Hematopoietic multipotent progenitor cell treated with erythropoietin and hydrocortisone succinate and interleukin-3 and kit ligand, for 4 days (in vitro differentiated cells): ENCODE data around the gene COPE.

Source experiments
- DNase-seq: peaks from one replicate; pipeline ENCODE4 v3.0.0-alpha.2; 2015

The COPE gene

GRCh38 chr19:18865106-18865972 is 53.8 kb downstream of the COPE start:
- DNase-seq = no peak

- no peak for DNase-seq
Observed at GRCh38 chr19:18863843-18864362, 55.3 kb downstream of the COPE start.

DNA sequence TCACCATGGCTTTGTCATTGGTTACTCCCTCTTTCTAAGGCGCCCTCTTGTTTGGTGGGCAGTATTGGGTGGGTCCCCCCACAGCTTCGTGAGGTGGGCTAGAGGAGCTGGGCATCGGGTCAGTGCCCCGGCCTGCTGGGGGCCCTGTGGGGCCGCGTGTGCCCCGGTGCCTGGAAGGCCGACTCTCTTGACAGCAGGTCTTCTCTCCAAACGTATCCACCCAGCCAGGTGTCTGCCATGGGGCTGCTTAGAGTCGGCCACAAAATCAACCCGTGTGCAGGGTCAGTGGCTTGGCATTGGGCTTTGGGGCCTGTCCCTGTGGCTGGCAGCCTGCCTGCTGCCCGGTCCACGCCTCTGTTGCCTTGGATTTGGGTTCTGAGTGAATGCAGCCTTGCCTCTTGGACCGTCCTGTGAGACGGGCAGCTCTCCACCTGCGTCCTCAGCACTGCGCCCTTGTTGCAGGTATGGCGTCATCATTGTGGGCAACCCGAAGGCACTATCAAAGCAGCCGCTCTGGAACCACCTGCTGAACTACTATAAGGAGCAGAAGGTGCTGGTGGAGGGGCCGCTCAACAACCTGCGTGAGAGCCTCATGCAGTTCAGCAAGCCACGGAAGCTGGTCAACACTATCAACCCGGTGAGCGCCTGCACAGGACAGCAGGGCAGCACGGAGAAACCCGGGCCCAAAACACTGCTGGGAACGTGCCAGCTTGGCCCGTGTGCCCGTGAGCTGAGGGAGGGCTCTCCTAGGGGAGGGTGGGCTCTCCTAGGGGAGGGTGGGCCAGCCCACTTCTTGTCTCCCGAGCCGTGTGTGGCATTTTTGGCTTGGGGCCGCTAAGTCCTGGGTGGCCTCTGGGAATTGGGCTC is 56.0 kb downstream of the COPE start:
- no peak for DNase-seq

DNA sequence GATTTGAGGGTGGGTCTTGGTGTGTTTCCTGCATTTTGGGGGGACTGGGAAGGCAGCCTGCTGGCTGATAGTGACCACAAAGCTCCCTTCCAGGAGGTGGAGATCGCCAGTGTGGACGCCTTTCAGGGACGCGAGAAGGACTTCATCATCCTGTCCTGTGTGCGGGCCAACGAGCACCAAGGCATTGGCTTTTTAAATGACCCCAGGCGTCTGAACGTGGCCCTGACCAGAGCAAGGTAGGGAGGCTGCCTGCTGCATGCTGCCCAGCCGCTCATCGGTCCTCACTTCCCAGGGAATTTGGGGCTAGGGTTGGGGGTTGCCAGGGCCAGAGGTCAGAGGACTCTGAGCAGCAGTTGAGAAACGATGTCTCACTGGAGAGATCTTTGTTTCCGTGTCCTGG is 57.3 kb downstream of the COPE start:
- DNase-seq = no peak

DNA sequence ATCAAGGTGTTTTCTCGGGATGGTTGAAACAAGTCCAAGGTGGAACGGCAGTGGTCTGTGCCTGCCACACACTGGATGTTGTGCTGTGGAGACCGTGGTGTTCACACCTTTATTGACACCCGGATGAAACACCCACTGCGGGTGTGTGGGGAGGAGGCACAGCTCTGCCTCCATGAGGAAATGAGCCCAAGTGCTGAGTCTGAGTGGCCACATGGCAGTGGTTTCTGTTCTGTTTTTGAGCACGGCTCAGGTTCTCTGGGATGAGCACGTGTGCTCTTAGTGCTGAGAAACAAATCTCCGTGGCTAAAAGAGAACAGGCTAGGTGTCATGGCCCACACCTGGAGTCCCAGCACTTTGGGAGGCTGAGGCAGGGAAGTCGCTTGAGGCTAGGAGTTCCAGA is 58.0 kb downstream of the COPE start:
- DNase-seq = no peak

- no peak for DNase-seq
Observed at GRCh38 chr19:18860725-18861124, 58.5 kb downstream of the COPE start.

GRCh38 chr19:18860302-18860700 is 58.9 kb downstream of the COPE start:
- DNase-seq = no peak

DNA sequence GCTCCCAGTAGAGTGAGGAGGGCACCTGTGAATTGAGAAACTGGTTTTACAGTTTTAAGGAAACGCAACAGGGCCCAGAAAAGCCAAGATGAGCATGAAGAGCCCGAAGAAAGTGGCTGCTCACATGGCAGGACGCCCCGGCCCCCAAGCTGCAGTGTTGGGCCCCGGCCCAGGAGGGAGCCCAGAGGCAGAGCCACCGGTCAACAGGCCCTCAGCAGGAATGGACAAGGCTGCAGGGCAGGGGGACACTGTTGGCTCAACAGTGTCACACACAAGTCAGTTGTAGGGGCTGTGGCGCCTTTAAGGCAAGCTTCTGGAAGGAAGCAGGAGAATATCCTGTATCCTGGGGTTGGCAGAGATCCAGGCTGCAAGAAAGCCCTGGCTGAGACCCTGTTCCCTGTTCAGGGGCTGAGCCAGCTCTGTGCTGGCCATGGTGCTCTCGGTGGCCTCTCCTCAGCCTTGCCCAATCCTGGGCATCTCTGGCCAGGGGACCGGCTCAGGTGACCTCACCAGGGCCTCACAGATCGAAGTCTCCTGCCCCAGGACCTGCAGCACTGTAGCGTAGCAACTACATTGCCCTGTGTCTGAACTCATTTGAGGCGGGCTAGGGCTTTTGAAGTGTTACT is 59.4 kb downstream of the COPE start:
- DNase-seq = no peak

DNA sequence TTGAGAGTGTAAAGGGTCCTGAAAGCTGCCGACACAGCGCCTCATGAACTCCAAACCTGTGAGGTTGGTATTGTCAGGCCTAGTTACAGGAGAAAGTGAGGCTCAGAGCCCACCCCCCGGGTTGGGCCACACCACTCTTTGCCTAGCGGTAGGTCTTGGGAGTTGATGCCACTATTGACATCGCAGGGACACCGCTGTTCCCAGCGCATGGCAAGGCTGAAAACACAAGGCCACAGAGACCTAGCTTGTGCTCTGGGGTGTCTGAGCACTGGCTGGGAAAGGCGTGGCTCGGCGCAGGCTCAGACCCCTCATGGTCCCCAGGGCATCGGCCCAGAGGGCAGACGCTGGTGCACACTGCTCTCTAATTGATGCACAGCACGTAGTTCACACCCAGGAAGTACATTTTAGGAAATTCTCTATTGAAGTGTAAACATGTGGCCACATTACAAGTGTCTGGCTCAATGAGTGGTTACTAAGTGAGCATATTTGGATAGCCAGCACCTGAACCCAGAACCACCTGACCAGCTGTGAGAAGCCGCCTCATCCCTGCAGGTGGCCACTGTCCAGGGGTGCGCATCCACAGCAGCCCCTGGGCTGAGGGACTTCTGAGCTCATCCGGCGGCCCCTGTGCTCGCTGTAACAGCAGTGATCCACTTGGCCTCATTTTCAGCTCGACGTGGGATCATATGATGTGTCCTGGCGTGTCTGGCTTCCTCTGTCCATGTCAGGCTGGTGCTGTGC is 60.1 kb downstream of the COPE start:
- no peak for DNase-seq

- DNase-seq = no peak
Observed at GRCh38 chr19:18857223-18857622, 62.0 kb downstream of the COPE start.

GRCh38 chr19:18856385-18857126 is 62.6 kb downstream of the COPE start:
- no peak for DNase-seq

- DNase-seq = no peak
Observed at GRCh38 chr19:18855647-18856384, 63.4 kb downstream of the COPE start.

- no peak for DNase-seq
Observed at GRCh38 chr19:18854982-18855381, 64.2 kb downstream of the COPE start.

GRCh38 chr19:18853755-18854427 is 65.3 kb downstream of the COPE start:
- DNase-seq = no peak

- no peak for DNase-seq
Observed at GRCh38 chr19:18852648-18853047, 66.5 kb downstream of the COPE start.

DNA sequence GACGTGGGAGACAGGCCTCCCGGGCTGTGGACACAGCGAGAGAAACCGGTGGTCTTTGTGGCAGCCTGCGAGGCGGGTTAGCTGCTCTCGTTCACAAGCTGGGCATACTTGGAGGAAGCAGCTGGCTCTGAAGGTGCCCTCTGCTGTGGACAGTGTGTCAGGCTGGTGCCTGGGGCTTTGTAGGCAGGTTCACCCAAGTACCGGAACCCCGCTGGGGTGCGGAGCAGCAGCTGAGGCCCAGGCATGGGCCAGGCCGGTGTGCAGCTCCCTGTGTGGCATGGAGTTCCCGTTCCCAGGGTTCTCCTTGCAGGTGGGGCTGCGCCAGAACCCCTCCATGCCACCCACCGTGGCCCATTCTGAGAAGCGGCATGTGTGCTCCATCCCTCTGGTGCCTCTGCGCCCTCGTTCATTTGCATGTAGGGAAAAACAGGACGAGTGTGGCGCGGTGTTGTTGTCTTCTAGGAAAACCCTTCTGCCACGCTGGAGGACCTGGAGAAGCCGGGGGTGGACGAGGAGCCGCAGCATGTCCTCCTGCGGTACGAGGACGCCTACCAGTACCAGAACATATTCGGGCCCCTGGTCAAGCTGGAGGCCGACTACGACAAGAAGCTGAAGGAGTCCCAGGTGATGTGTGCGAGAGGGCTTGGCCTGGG is 67.4 kb downstream of the COPE start:
- no peak for DNase-seq

DNA sequence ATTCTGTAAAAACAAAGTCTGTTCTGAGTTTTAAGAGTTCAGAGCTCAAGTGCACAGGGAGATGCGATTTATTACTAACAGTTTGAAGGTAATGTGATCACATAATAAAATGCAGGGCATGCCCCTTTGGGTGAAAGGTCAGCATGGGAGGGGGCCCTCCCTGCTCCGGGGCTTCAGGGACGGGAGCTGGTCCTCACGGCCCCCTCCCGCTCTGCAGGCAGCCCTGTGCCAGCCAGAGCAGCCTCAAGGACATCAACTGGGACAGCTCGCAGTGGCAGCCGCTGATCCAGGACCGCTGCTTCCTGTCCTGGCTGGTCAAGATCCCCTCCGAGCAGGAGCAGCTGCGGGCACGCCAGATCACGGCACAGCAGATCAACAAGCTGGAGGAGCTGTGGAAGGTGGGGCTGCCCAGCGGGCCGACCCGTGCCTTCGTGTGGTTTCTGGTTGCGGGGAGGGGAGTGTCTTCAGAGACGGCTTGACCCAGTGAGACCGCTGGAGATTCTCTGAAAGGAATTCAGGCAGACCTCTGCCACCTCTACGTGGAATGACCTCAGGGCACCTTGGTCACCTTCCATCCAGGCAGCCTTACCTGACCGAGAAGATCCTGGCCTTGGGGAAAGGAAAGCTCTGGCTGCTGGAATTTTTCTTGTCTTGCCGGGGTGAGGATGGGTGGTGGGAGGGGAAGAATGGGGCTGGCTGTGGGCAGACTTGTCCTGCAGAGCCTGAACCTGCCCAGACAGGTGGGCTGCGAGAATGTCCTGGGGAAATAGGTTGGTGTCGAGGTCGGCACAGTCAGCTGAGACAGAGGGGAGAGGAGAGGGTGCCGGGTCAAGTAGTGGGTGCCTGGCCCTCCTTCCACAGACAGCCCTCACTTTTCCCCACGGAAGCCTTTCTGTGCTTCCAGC is 68.5 kb downstream of the COPE start:
- DNase-seq = no peak

GRCh38 chr19:18849838-18850400 is 69.3 kb downstream of the COPE start:
- DNase-seq = no peak
